D721Med (cell line): ENCODE results near the gene PDCD1LG2.
"Not testable (repeated sequence)": the region's sequence is repeated elsewhere in the genome, so short reads cannot be mapped to it uniquely, and the experiment has no call there.

ENCODE experiments used
- DNase-seq: peaks from one replicate; pipeline ENCODE4 v3.0.0; 2011; ENCODE audit warnings: low spot score; ENCODE audit not compliant: insufficient read length
- FAIRE-seq: peaks from 2 replicates; lab custom pipeline; 2011; peaks lifted over from hg19 to GRCh38; lab: Jason Lieb, UNC
- CTCF ChIP-seq: IDR thresholded peaks from 2 replicates; pipeline ENCODE4 v1.5.1; 2012; ENCODE audit warnings: mild to moderate bottlenecking, control low read depth; ENCODE audit not compliant: insufficient read depth; ENCODE audit errors: missing control alignments

The PDCD1LG2 gene

GRCh38 chr9:5579881-5580280, 69.5 kb downstream of the PDCD1LG2 start:
- no peak for TF ChIP-seq CTCF
- no peak for DNase-seq
- no peak for FAIRE-seq

DNA sequence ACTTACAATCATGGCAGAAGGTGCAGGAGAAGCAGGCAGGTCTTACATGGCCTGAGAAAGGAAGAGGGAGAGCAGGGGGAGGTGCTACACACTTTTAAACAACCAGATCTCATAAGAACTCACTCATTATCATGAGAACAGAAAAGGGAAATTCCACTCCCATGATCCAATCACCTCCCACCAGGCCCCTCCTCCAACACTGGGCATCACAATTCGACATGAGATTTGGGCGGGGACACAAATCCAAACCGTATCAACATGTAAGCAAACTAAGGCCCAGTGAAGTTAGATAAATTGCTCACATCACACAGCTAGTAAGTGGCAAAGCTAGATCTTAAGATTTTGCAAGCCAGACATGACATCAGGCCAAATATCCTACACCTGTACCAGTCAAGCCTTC, 70.3 kb downstream of the PDCD1LG2 start:
- no peak for TF ChIP-seq CTCF
- DNase-seq, result no peak
- FAIRE-seq, result no peak

DNA sequence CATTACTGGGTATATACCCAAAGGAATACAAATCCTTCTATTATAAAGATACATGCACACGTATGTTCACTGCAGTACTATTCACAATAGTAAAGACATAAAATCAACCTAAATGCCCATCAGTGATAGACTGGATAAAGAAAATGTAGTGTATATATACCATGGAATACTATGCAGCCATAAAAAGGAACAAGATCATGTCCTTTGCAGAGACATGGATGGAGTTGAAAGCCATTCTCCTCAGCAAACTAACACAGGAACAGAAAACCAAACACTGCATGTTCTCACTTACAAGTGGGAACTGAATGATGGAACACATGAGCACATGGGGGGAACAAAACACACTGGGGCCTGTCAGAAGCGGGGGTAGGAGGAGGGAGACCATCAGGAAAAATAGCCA, 71.4 kb downstream of the PDCD1LG2 start:
- FAIRE-seq, DNase-seq: not testable (repeated sequence)

- DNase-seq (no peak), FAIRE-seq (no peak)
- TF ChIP-seq CTCF, result no peak
Observed at GRCh38 chr9:5582835-5583195, 72.5 kb downstream of the PDCD1LG2 start.

DNA sequence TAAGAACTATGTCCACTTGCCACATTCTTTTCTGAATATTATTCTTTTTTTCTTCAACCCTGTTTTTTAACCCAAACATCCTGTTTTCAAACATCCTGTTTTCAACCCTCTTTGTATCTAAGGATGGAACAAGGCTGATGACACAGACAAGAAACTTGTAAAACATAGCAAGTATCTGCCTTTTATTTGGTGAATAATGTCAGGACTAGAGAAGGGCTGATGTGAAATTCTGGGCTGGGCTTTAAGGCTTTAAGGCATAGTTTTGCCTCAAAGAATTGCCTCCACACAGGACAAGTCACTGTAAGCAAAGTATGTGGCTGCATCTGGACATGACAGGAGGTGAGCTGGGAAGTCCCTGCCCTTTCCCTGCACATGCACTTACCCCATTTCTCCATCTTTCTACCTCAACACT, 76.1 kb downstream of the PDCD1LG2 start:
- DNase-seq, result no peak
- FAIRE-seq, result no peak
- TF ChIP-seq CTCF, result no peak

DNA sequence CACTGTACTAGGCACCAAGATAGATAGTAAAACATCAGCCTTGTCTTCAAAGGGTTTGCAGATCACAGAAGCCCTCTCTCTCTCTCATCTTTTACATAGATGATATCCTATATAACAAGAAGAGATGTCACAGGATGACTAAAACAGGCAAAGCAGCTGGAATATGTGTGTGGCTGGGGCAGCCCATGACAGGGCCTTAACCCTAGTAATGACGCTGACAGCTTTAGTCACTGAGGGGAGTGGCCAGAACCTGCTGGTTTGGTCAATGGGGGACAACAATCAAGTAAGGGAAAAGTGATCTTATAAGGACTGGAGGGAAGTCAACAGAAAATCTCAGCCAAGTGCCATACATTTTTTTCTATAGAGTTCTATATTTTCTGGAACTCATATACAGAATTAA, 76.7 kb downstream of the PDCD1LG2 start:
- FAIRE-seq (no peak), DNase-seq (no peak)
- no peak for TF ChIP-seq CTCF

GRCh38 chr9:5592231-5592630, 81.9 kb downstream of the PDCD1LG2 start:
- FAIRE-seq, result no peak
- no peak for TF ChIP-seq CTCF
- no peak for DNase-seq

DNA sequence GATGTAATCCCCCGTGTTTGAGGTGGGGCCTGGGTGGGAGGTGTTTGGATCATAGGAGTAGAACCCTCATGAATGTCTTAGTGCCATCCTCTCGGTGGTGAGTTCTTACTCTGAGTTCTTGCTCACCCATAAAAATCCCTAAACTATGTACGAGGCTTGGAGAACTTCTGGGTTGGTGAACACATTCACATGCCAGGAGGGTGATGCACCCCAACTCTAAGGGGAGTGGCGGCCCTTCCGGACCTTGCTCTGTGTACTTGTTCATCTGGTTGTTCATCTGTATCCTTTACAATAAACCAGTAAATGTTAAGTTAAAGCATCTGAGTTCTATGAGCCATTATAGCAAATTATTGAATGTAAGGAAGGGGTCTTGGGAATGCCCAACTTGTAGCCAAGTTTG, 82.6 kb downstream of the PDCD1LG2 start:
- no peak for TF ChIP-seq CTCF
- DNase-seq, result no peak
- FAIRE-seq, result no peak
